ENCODE measurements around the gene ZNF366. TPM values are rescaled to one million over a fixed set of nuclear protein-coding genes. Genes with fewer than 3 reads are reported as not detected.

Gene ZNF366
- total RNA-seq, 1 donor from 2014 or later, result 8.1 TPM

DNA sequence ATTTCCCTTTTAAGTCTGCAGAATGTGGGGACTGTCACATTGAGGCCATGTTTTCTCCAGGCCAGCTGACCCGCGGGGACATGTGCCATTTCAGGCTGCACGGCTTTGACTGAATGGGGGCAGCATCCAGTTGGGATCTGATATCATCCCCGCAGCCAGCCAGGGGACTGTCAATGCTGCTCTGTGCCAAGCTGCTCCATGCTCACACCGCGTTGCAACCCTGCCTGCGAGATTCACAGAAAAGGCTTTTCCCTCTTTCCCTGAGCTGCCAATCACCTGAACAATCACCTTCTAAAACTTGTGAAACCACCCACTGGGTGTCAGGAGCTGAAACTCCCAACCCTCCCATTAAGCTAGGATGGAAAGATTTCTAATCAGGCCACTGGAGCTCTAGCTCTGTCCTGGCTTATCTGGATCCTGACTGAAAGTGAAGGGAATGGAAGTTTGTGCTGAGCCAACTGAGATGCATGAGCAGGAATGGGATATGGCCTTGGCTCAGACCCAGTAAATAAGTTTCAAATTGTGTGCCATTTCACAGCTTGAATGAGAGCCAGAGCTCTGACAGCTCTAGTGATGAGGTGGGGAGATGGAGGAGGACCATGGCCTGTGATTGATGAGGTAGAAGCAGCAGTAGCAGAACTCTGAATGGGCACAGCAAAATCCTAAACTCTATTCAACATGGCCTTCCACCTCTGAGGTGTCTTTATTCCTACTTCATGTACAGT is 34.5 kb upstream of the ZNF366 start:
- no peaks in the 10 kb centered on the region for H3K36me3 ChIP-seq
- H3K9me3 ChIP-seq (replicated peaks), result peaks cover 14% of the 10 kb centered on the region
- H3K27me3 ChIP-seq (ENCODE audit: low read depth), result no peaks in the 10 kb centered on the region
- no peak overlapping the region for H3K4me3 ChIP-seq
- no peaks in the 10 kb centered on the region for H3K4me1 ChIP-seq
- intact Hi-C loops (cut with micrococcal nuclease), result no loop called here
- no peak for TF ChIP-seq CTCF (IDR thresholded peaks at IDR 0.05; ENCODE audit: borderline replicate concordance)
- H3K27ac ChIP-seq (replicated peaks), result no peak overlapping the region
- DNase-seq, result no peak

DNA sequence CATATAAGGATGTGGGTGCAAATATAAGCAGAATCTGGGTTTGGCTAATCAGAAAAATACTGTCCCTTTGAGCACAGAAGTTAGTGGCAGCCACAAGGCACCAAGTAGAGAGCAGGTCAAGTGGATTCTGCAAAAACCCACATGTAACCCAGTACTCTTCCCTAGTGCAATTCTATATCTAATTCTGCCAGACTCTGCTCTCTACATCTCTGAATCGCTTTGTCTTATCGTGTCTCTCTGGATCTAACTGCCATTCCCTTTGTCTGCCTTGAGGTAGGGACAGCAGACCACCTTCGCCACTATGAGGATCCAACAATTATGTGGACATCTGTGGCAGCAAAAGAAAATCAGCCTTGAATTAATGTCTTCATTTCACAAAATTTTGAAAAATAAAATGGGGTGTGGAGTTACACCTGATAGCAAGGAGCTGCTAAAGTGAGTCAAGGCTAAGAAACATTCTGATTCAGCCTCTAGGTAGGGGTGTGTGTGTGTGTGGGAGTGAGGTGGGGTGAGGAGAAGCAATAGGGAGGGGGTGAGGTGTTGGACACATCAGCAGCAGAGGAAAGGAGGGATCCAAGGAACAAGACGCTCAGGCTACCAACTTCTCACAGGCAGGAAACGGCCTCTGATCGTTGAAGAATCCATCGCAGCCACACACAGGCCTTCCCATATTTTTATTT is 33.7 kb upstream of the ZNF366 start:
- Histone ChIP-seq H3K36me3 (no peaks in the 10 kb centered on the region), H3K4me3 (no peak overlapping the region), H3K9me3 (replicated peaks) (peaks cover 12% of the 10 kb centered on the region), H3K27ac (replicated peaks) (no peak overlapping the region), H3K27me3 (ENCODE audit: low read depth) (no peaks in the 10 kb centered on the region), H3K4me1 (no peaks in the 10 kb centered on the region)
- no peak for DNase-seq
- no peak for TF ChIP-seq CTCF (IDR thresholded peaks at IDR 0.05; ENCODE audit: borderline replicate concordance)
- intact Hi-C loops (cut with micrococcal nuclease), result no loop called here

DNA sequence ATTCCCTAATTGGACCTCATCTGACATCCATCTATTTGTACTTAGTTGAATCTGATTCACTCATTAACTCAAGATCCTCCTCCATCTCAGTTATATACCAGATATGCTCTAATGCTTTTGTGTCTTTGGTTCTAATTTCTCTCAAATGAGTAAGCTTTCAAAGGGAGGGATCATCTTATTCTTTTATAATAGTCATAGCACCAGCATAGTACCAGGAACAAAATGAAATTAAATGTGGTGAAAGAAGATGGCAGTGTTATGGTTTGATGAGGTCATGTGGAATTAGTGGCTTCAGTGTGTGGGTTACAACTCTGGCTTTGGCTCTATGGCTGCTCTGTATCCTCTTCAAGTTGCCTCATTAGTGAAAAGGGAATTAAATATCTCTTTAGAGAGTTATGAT is 32.5 kb upstream of the ZNF366 start:
- Histone ChIP-seq H3K4me1 (no peaks in the 10 kb centered on the region), H3K36me3 (no peaks in the 10 kb centered on the region), H3K9me3 (replicated peaks) (peaks cover 2% of the 10 kb centered on the region), H3K27ac (replicated peaks) (no peak overlapping the region), H3K27me3 (ENCODE audit: low read depth) (no peaks in the 10 kb centered on the region), H3K4me3 (no peak overlapping the region)
- no peak for DNase-seq
- intact Hi-C loops (cut with micrococcal nuclease), result no loop called here
- no peak for TF ChIP-seq CTCF (IDR thresholded peaks at IDR 0.05; ENCODE audit: borderline replicate concordance)

- H3K4me1 ChIP-seq, result no peaks in the 10 kb centered on the region
- H3K36me3 ChIP-seq, result no peaks in the 10 kb centered on the region
- DNase-seq, result no peak
- H3K27ac ChIP-seq (replicated peaks), result no peak overlapping the region
- no peak overlapping the region for H3K4me3 ChIP-seq
- intact Hi-C loops (cut with micrococcal nuclease), result no loop called here
- H3K27me3 ChIP-seq (ENCODE audit: low read depth), result no peaks in the 10 kb centered on the region
- no peak for TF ChIP-seq CTCF (IDR thresholded peaks at IDR 0.05; ENCODE audit: borderline replicate concordance)
- H3K9me3 ChIP-seq (replicated peaks), result no peaks in the 10 kb centered on the region
These were observed 31.8 kb upstream of the ZNF366 start for GRCh38 chr5:72539038-72539437.

- no peak for DNase-seq
- no peak for TF ChIP-seq CTCF (IDR thresholded peaks at IDR 0.05; ENCODE audit: borderline replicate concordance)
- Histone ChIP-seq H3K4me3 (no peak overlapping the region), H3K9me3 (replicated peaks) (peaks cover 11% of the 10 kb centered on the region), H3K27ac (replicated peaks) (no peak overlapping the region), H3K27me3 (ENCODE audit: low read depth) (no peaks in the 10 kb centered on the region), H3K36me3 (no peaks in the 10 kb centered on the region), H3K4me1 (no peaks in the 10 kb centered on the region)
- intact Hi-C loops (cut with micrococcal nuclease), result no loop called here
These were observed 30.0 kb upstream of the ZNF366 start for GRCh38 chr5:72537166-72537565.

All from left ventricle myocardium inferior (tissue), 1 donor.